Stimulated activated naive CD8-positive, alpha-beta T cell treated with anti-CD3 and anti-CD28 coated beads, Interleukin-15, Interleukin-2, amounts not matched to agents 100 U/mL and 50 U/mL, for 24 hours (primary cell): ENCODE data around the gene RGS7.
"Not testable (repeated sequence)": the region's sequence is repeated elsewhere in the genome, so short reads cannot be mapped to it uniquely, and the experiment has no call there.

Source experiments
- ATAC-seq: fragments of 150-1000 bp; cut with Tn5 transposase; one replicate; pipeline ENCODE4 v1.10.0; 2021
- DNase-seq: peaks from one replicate; pipeline ENCODE4 v3.0.0; 2021

Gene RGS7

GRCh38 chr1:241331328-241332036 is 25.5 kb downstream of the RGS7 start:
- ATAC-seq, result no peak
- DNase-seq, result no peak

DNA sequence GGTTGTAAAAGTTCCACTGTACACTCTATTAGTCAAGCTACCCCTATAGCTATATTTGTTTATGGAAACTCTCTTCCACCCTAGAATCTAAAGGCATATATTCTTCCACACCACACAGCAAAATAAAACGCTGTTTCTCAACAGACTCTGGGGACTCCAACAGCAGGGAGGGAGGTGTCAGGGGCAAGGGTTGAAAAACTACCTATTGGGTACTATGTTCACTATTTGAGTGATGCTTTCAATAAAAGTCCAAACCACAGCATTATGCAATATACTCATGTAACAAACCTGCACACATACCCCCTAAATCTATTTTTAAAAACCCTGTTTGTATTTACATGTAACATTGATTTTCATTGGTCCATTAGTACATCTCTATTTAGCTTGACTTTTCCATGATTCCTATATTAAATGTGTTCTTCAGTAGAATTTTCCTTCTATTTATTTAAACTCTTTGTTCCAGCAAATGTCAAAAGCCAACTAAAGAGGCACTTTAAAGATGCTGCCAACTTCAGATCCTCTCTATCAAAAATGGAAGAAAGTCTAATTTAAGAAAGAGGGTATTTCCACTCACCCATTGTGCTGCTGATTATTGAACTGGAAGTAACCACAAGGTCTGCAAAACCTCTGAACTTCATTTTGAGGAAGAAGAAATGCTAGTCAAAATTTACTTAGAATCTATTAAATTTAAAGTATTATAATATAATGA is 26.2 kb downstream of the RGS7 start:
- no peak for DNase-seq
- no peak for ATAC-seq

DNA sequence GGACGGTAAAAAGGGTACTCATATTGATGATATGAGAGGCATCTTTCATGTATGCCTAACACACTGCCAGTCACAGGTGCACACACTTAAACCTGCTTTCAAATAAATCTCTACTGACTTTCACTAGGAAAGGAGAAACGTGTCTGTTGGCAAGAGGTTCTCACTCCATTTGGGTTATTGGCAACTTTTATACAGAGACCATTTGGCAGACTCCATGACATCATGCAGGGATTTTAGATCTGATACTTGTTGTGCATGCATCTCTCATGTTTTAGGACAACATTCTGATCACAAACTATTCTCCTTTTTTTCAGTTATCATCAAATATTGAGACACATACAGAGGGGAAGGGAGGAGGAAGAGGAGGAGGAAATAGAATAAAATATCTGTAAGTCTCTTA is 31.5 kb downstream of the RGS7 start:
- ATAC-seq, result no peak
- no peak for DNase-seq

DNA sequence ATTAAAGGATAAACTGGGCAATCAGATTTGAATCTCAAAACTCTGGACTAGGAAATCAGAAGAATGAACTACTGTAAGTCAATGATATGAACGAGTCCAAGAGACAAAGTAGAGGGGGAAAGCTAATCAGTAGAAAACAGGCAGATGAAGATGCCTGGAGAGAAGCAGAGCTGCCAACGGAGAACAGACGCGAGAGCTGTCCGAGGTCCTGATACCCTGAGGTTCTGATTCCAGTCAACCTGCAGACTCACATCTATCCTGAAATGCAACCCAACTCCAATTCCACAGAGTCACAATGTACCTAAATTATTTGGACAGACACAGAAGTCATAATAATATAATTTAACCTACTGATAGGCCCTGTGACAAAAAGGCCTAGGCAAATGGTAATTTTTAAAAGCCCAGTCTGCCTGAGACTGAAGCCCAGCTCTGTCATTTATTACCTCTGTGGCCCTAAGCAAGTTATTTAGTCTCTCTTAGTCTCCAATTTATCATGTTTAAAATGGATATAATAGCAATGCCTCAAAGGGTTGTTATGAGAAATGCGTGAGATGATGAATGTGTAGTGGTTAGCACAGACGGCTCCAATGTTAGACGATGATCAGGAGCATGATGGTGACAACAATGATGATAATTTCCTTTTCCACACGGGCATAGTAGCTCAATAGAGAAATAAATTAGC is 33.4 kb downstream of the RGS7 start:
- DNase-seq (peak; percentile 18), ATAC-seq (no peak)

DNA sequence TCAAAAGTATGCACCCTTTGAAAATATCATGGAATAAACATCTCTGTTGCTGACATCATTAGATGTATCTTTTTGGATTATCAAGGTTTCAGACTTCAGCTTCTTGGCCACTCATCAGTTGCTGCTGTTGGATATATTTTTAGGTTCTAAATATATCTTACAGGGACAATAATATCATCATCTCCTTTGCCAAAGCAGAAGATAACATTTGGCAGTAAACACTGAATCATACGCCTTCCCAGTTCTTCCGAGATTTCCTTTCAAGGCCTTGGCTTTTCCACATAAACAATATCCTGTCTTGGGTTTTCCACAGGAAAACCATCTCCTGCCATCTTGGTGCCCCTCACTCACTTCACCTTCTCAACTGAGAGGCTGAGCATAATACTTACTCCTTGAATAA is 39.3 kb downstream of the RGS7 start:
- ATAC-seq, result no peak
- DNase-seq, result no peak

GRCh38 chr1:241316372-241316771 is 40.6 kb downstream of the RGS7 start:
- no peak for DNase-seq
- ATAC-seq, result no peak

GRCh38 chr1:241311056-241311746 is 45.8 kb downstream of the RGS7 start:
- no peak for ATAC-seq

GRCh38 chr1:241310451-241310850 is 46.6 kb downstream of the RGS7 start:
- no peak for ATAC-seq
- DNase-seq, result no peak

More at GRCh38 chr1:241311056-241311746, 45.8 kb downstream of the RGS7 start:
- DNase-seq, result no peak

GRCh38 chr1:241309651-241310050 is 47.4 kb downstream of the RGS7 start:
- ATAC-seq (no peak), DNase-seq (no peak)

- ATAC-seq (no peak), DNase-seq (no peak)
Observed at GRCh38 chr1:241308471-241308870, 48.5 kb downstream of the RGS7 start.

DNA sequence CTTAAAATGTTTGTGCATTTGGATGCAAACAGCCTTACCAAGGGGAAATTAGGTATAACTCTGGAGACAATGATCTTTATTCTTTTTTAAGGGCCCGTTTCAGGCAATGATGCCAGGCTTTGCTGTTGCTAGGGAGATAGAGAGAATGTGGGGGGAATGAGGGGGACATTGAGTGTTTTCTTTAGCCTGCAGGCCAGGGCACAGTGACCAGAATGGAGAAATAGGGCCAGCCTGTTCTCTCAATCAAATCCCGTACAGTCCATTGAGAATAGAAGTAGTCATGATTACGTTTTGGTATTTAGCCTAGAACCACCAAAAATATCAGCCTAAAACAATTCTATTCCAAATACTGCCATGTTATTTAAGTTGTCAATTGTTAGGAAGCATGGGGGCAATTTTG is 49.0 kb downstream of the RGS7 start:
- DNase-seq, result no peak
- ATAC-seq, result no peak

- ATAC-seq (no peak), DNase-seq (no peak)
Observed at GRCh38 chr1:241306125-241306790, 50.7 kb downstream of the RGS7 start.

DNA sequence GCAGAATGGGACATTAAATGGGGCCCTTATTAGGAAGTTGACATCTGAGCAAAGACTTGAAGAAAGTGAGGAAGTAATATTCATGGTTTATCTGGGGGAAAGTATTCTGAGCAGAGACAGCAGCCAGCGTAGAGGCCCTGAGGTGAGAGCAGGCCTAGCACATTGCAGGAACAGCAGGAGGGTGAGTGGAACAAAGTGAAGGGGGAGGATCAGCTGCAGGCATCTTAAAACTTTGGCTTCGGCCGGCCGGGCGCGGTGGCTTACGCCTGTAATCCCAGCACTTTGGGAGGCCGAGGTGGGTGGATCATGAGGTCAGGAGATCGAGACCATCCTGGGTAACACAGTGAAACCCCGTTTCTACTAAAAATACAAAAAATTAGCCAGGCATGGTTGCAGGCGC is 55.0 kb downstream of the RGS7 start:
- not testable (repeated sequence) for DNase-seq

DNA sequence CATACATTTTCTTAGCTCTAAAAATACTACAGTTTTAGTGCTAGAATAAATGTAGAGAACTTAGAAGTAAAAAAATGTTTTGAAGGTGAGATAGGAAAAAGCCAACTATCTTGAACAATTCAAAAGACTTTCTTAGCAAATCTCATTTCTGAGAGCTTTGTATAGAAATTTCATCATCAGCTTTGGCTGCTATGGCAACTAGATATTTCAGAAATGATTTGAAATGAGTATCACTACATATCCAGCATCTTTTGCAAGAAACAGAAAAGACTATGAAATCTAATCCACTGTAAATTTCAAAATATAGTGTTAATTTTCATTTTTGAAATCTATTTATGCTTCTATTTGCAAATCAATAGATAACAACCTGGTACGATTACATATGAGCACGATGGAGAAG is 57.7 kb downstream of the RGS7 start:
- DNase-seq, result no peak

More for the DNA sequence above, 55.0 kb downstream of the RGS7 start:
- not testable (repeated sequence) for ATAC-seq

DNA sequence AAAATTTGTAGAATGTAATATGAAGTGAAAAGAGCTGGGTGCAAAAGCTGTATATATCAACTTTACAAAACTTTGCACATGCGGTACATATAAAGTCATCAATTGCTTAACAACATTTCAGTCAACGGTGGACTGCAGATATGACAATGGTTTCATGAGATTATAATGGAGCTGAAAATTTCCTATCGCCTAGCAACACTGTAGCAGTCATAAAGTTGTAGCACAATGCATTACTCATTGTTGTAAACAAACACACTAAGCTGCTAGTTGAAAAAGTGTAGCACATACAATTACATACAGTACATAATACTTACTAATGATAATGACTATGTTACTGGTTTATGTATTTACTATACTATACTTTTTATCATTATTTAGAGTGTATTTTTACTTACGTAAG is 64.0 kb downstream of the RGS7 start:
- DNase-seq (no peak), ATAC-seq (no peak)

More for the DNA sequence above, 57.7 kb downstream of the RGS7 start:
- ATAC-seq, result no peak

DNA sequence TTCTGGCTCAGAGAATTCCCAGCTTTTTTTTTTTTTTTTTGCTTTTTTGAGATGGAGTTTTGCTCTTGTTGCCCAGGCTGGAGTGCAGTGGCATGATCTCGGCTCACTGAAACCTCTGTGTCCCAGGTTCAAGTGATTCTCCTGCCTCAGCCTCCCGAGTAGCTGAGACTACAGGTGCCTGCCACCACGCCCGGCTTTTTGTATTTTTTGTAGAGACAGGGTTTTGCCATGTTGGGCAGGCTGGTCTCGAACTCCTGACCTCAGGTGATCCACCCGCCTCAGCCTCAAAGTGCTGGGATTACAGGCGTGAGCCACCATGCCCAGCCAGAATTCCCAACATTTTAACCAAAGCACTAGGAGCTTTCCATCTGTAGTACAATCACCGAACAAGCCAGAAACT is 65.5 kb downstream of the RGS7 start:
- ATAC-seq, DNase-seq: not testable (repeated sequence)

- no peak for DNase-seq
- no peak for ATAC-seq
Observed at GRCh38 chr1:241286486-241286885, 70.5 kb downstream of the RGS7 start.

DNA sequence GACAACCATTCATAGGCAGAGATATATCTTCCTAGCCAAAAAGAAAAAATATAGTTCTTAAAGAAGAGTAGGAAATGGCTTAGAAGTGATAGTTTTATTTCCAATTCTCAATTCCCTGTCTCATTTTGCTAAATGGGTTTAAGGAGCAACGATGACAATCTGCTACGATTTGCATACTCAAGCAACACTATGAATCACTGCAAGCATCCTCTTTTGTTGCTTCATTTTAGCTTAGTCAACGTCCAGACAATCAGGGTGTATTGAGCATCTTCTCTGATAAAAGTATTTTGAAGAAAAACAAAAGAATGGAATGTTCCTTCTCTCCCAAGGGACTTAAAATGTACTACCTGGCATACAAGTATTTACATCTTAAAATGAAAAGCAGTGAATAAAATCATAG is 80.6 kb downstream of the RGS7 start:
- ATAC-seq (no peak), DNase-seq (no peak)

DNA sequence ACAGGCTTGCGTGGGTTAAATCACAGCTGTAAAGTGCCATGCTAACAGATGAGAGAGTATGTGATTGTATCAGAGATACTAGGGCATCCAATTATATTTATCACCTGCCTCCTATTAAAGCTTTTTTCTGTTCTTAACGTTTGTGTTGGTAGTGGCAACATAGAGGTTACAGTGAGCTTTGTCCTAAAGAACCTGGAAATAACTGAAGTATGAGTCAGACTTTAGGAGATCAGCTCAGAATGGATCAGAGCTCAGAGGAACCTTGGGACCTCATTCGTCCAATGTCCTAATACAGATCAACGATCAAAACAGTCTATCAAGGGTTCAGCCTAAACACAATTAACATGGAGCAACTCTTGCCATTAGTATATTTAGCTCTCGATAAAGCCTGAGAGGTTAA is 81.0 kb downstream of the RGS7 start:
- ATAC-seq (no peak), DNase-seq (no peak)

GRCh38 chr1:241275226-241275625 is 81.8 kb downstream of the RGS7 start:
- DNase-seq, result no peak
- ATAC-seq, result no peak

GRCh38 chr1:241274693-241275092 is 82.3 kb downstream of the RGS7 start:
- DNase-seq, result no peak
- no peak for ATAC-seq

DNA sequence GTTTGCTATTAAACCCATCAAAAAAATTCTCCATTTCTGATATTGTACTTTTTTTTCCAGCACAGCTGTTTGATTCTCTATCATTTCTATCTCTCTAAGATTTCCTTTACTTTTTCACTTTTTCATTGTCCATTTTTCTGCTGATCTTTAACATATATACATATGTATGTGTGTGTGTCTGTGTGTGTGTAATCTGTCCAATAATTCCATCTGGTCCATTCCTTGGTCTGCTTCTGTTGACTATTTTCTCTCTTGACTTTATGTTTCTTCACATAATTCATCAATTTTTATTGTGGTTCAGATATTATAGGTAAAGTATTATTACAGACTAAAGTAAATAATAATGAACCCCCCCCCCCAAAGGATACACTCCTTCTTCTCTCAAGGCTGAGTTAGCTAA is 84.2 kb downstream of the RGS7 start:
- DNase-seq (no peak), ATAC-seq (no peak)
